Stimulated activated CD4-positive, alpha-beta T cell treated with anti-CD3 and anti-CD28 coated beads, Interleukin-4, amount 100 ng/mL, for 1 hour (primary cell): ENCODE measurements around the gene MORC3.
"Not testable (repeated sequence)": the region's sequence is repeated elsewhere in the genome, so short reads cannot be mapped to it uniquely, and the experiment has no call there.

Source experiments
- DNase-seq: peaks from one replicate; pipeline ENCODE4 v3.0.0-alpha.2; 2020

The MORC3 gene

GRCh38 chr21:36319767-36320420 lies at the start of gene MORC3:
Gene MORC3 (plus strand): TSS chr21:36320197. CDS start chr21:36320265, 68 bp downstream.
- DNase-seq: peak; percentile 98

- DNase-seq: not testable (repeated sequence)
Observed at GRCh38 chr21:36270786-36271695, 49.0 kb upstream of the MORC3 start.

- DNase-seq: no peak
Observed at GRCh38 chr21:36274128-36274527, 45.9 kb upstream of the MORC3 start.

GRCh38 chr21:36282568-36283230 lies 37.3 kb upstream of the MORC3 start:
- DNase-seq: no peak

- DNase-seq: not testable (repeated sequence)
Observed at GRCh38 chr21:36283231-36283622, 36.8 kb upstream of the MORC3 start.

GRCh38 chr21:36288651-36289243 lies 31.2 kb upstream of the MORC3 start:
- DNase-seq: no peak

- DNase-seq: no peak
Observed at GRCh38 chr21:36291509-36291908, 28.5 kb upstream of the MORC3 start.

GRCh38 chr21:36297406-36297937 lies 22.5 kb upstream of the MORC3 start:
- DNase-seq: no peak

- DNase-seq: peak; percentile 51
Observed at GRCh38 chr21:36297938-36298572, 21.9 kb upstream of the MORC3 start.

GRCh38 chr21:36306872-36307534 lies 13.0 kb upstream of the MORC3 start:
- no peak for DNase-seq

- peak; percentile 48 for DNase-seq
Observed at GRCh38 chr21:36310016-36310415, 10.0 kb upstream of the MORC3 start.

- not testable (repeated sequence) for DNase-seq
Observed at GRCh38 chr21:36313446-36313845, 6.6 kb upstream of the MORC3 start.

- DNase-seq: not testable (repeated sequence)
Observed at GRCh38 chr21:36316045-36316444, 4.0 kb upstream of the MORC3 start.

- no peak for DNase-seq
Observed at GRCh38 chr21:36316872-36317484, 3.0 kb upstream of the MORC3 start.

- not testable (repeated sequence) for DNase-seq
Observed at GRCh38 chr21:36319406-36319766, 611 bp upstream of the MORC3 start.

- no peak for DNase-seq
Observed at GRCh38 chr21:36320421-36321324, 676 bp downstream of the MORC3 start.

- no peak for DNase-seq
Observed at GRCh38 chr21:36321325-36322082, 1.5 kb downstream of the MORC3 start.

GRCh38 chr21:36322083-36322424 lies 2.1 kb downstream of the MORC3 start:
- DNase-seq: no peak

GRCh38 chr21:36323032-36323431 lies 3.0 kb downstream of the MORC3 start:
- no peak for DNase-seq
